WTC11 (cell line): Measurements from ENCODE around the gene ABHD16B. TPM values are rescaled to one million over a fixed set of nuclear protein-coding genes. Genes with fewer than 3 reads are reported as not detected.
A peak's percentile ranks its signal among the peaks of the same experiment; 100 is the strongest.

ENCODE experiments used
- ATAC-seq: fragments of 200-7000 bp; cut with Tn5 transposase; 2 replicates; pipeline ENCODE4 v1.10.0; 2021; ENCODE audit warnings: mild to moderate bottlenecking, moderate library complexity
- CTCF ChIA-PET: fragments of 300-600 bp; sonication (Branson Sonifier 250); formaldehyde crosslinking; loops from one replicate; lab custom pipeline; 2021; ENCODE audit warnings: antibody characterized with exemption; lab: Charles Lee
- POLR2A ChIA-PET: fragments of 350-600 bp; sonication (Branson Sonifier 250); formaldehyde crosslinking; loops from one replicate; lab custom pipeline; 2021; ENCODE audit warnings: antibody characterized with exemption; lab: Charles Lee
- DNase-seq: peaks from one replicate; pipeline ENCODE4 v3.0.0; 2021; ENCODE audit warnings: low spot score
- H3K27ac Mint-ChIP-seq: 2 replicates; pipeline ENCODE4 v1.8.0; 2021; ENCODE audit warnings: mixed read lengths
- H3K27me3 Mint-ChIP-seq: 2 replicates; pipeline ENCODE4 v1.8.0; 2021; ENCODE audit warnings: low read depth, mild to moderate bottlenecking, moderate library complexity, mixed read lengths
- H3K36me3 Mint-ChIP-seq: 2 replicates; pipeline ENCODE4 v1.8.0; 2021; ENCODE audit warnings: mixed read lengths
- H3K4me1 Mint-ChIP-seq: 2 replicates; pipeline ENCODE4 v1.8.0; 2022; ENCODE audit warnings: mixed read lengths
- H3K4me3 Mint-ChIP-seq: 2 replicates; pipeline ENCODE4 v1.8.0; 2021; ENCODE audit warnings: mild to moderate bottlenecking, moderate library complexity, mixed read lengths
- H3K9me3 Mint-ChIP-seq: 2 replicates; pipeline ENCODE4 v1.8.0; 2021; ENCODE audit warnings: mixed read lengths
- CREM ChIP-seq: sonication (generic); formaldehyde crosslinking; IDR thresholded peaks from 2 replicates; pipeline ENCODE4 v1.8.1; 2022; ENCODE audit warnings: mild to moderate bottlenecking, missing genetic modification reagents, moderate library complexity
- JUN ChIP-seq: sonication (generic); formaldehyde crosslinking; IDR thresholded peaks from 2 replicates; pipeline ENCODE4 v1.8.0; 2023; ENCODE audit warnings: mild to moderate bottlenecking, missing genetic modification reagents
- MLX ChIP-seq: sonication (generic); formaldehyde crosslinking; IDR thresholded peaks from 2 replicates; pipeline ENCODE4 v1.8.1; 2023; ENCODE audit warnings: mild to moderate bottlenecking, missing genetic modification reagents, moderate library complexity
- PRRX2 ChIP-seq: fragments of 250-450 bp; sonication (Bioruptor Pico); IDR thresholded peaks from 2 replicates; pipeline ENCODE4 v1.8.0; 2021; ENCODE audit warnings: mild to moderate bottlenecking
- SMAD3 ChIP-seq: sonication (generic); formaldehyde crosslinking; IDR thresholded peaks from 2 replicates; pipeline ENCODE4 v1.8.0; 2022; ENCODE audit warnings: missing genetic modification reagents, mild to moderate bottlenecking, borderline replicate concordance
- SP1 ChIP-seq: sonication (generic); formaldehyde crosslinking; conservative IDR thresholded peaks from 2 replicates; pipeline ENCODE4 v1.8.1; 2022; ENCODE audit warnings: missing genetic modification reagents
- TEAD1 ChIP-seq: sonication (generic); formaldehyde crosslinking; IDR thresholded peaks from 2 replicates; pipeline ENCODE4 v1.8.0; 2022; ENCODE audit warnings: mild to moderate bottlenecking, missing genetic modification reagents
- USF2 ChIP-seq: sonication (generic); formaldehyde crosslinking; IDR thresholded peaks from 2 replicates; pipeline ENCODE4 v1.8.1; 2023; ENCODE audit warnings: mild to moderate bottlenecking, missing genetic modification reagents, moderate library complexity
- ZBTB43 ChIP-seq: sonication (generic); formaldehyde crosslinking; IDR thresholded peaks from 2 replicates; pipeline ENCODE4 v1.8.1; 2023; ENCODE audit warnings: mild to moderate bottlenecking, missing genetic modification reagents
- ZNF423 ChIP-seq: fragments of 250-450 bp; sonication (Bioruptor Pico); IDR thresholded peaks from 2 replicates; pipeline ENCODE4 v2.1.2; 2022; ENCODE audit warnings: mild to moderate bottlenecking, moderate library complexity
- ZNF512 ChIP-seq: sonication (generic); formaldehyde crosslinking; IDR thresholded peaks from 2 replicates; pipeline ENCODE4 v1.8.1; 2022; ENCODE audit warnings: missing genetic modification reagents, borderline replicate concordance
- total RNA-seq: library from RNA; stranded (reverse); gene quantifications from 3 replicates; pipeline ENCODE4 v1.2.3, GENCODE V29; 2021
- TF ChIP-seq, protein P1 (sequence below): sonication (generic); formaldehyde crosslinking; IDR thresholded peaks from 2 replicates; pipeline ENCODE4 v1.8.0; 2022; ENCODE audit warnings: mild to moderate bottlenecking, missing genetic modification reagents
- TF ChIP-seq, protein P2 (sequence below): sonication (generic); formaldehyde crosslinking; IDR thresholded peaks from 2 replicates; pipeline ENCODE4 v1.8.0; 2023; ENCODE audit warnings: mild to moderate bottlenecking, missing genetic modification reagents
- TF ChIP-seq, protein P3 (sequence below): sonication (generic); formaldehyde crosslinking; conservative IDR thresholded peaks from 2 replicates; pipeline ENCODE4 v1.8.1; 2022; ENCODE audit warnings: mild to moderate bottlenecking, missing genetic modification reagents

Gene ABHD16B
- total RNA-seq, 1 experiment from 2014 or later, result 0.11 TPM

DNA sequence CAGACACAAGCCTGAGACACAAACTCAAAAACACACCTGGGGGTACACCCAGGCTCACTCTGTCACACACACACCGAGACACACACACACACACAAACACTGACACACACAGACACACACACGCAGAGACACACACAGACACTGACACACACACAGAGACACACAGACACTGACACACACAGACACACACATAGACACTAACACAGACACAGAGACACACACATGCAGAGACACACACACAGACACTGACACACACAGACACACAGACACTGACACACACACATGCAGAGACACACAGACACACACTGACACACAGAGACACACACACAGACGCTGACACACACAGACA lies 14.4 kb upstream of the ABHD16B start:
- ChIA-PET CTCF (interaction anchor here (0.6 to 3.0 kb wide), 5 partner anchors 8 to 309 kb away, joined by 3 to 19 read pairs (median 15); partner anchors contain the start of genes PTK6 and TPD52L2), POLR2A (interaction anchor here (0.5 to 1.4 kb wide), 4 partner anchors 11 to 1486 kb away, joined by 4 to 22 read pairs (median 5); partner anchors contain the start of gene TPD52L2)
- Mint-ChIP-seq H3K27me3 (no peaks in the 10 kb centered on the region; the same call in none of the 2 replicates), H3K27ac (no peak overlapping the region), H3K4me3 (no peak overlapping the region), H3K36me3 (no peaks in the 10 kb centered on the region), H3K9me3 (no peaks in the 10 kb centered on the region), H3K4me1 (peaks cover 24% of the 10 kb centered on the region)
- ATAC-seq, result no peak
- DNase-seq, result no peak
- TF ChIP-seq PRRX2 (no peak), ZBTB43 (CRISPR knock-in tag) (peak; percentile 86; the same call in 1 of the 2 replicates), JUN (CRISPR knock-in tag) (no peak)

GRCh38 chr20:63847237-63848002 lies 13.9 kb upstream of the ABHD16B start:
- peak; percentile 67 for ATAC-seq
- TF ChIP-seq MLX (CRISPR knock-in tag) (no peak), CREM (CRISPR knock-in tag) (0 out of 2 replicates have a peak, but pooled peaks have one; percentile 57), ZNF423 (CRISPR knock-in tag) (peak; percentile 86; the same call in 1 of the 2 replicates), TEAD1 (CRISPR knock-in tag) (peak; percentile 18; the same call in 1 of the 2 replicates), ZBTB43 (CRISPR knock-in tag) (peak; percentile 84), SP1 (CRISPR knock-in tag) (0 out of 2 replicates have a peak, but pooled peaks have one; percentile 41), USF2 (CRISPR knock-in tag) (0 out of 2 replicates have a peak, but pooled peaks have one; percentile 12), SMAD3 (CRISPR knock-in tag) (0 out of 2 replicates have a peak, but pooled peaks have one; percentile 18), ZNF512 (CRISPR knock-in tag) (no peak)
- TF ChIP-seq, protein P1, sequence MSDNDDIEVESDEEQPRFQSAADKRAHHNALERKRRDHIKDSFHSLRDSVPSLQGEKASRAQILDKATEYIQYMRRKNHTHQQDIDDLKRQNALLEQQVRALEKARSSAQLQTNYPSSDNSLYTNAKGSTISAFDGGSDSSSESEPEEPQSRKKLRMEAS, result peak; percentile 68
- TF ChIP-seq, protein P2, sequence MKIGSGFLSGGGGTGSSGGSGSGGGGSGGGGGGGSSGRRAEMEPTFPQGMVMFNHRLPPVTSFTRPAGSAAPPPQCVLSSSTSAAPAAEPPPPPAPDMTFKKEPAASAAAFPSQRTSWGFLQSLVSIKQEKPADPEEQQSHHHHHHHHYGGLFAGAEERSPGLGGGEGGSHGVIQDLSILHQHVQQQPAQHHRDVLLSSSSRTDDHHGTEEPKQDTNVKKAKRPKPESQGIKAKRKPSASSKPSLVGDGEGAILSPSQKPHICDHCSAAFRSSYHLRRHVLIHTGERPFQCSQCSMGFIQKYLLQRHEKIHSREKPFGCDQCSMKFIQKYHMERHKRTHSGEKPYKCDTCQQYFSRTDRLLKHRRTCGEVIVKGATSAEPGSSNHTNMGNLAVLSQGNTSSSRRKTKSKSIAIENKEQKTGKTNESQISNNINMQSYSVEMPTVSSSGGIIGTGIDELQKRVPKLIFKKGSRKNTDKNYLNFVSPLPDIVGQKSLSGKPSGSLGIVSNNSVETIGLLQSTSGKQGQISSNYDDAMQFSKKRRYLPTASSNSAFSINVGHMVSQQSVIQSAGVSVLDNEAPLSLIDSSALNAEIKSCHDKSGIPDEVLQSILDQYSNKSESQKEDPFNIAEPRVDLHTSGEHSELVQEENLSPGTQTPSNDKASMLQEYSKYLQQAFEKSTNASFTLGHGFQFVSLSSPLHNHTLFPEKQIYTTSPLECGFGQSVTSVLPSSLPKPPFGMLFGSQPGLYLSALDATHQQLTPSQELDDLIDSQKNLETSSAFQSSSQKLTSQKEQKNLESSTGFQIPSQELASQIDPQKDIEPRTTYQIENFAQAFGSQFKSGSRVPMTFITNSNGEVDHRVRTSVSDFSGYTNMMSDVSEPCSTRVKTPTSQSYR (CRISPR knock-in tag), result peak; percentile 36
- TF ChIP-seq, protein P3, sequence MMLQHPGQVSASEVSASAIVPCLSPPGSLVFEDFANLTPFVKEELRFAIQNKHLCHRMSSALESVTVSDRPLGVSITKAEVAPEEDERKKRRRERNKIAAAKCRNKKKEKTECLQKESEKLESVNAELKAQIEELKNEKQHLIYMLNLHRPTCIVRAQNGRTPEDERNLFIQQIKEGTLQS, result no peak
- Mint-ChIP-seq H3K4me3 (no peak overlapping the region), H3K27ac (no peak overlapping the region), H3K4me1 (peaks cover 24% of the 10 kb centered on the region), H3K36me3 (no peaks in the 10 kb centered on the region), H3K9me3 (no peaks in the 10 kb centered on the region), H3K27me3 (no peaks in the 10 kb centered on the region; the same call in none of the 2 replicates)
- CTCF ChIA-PET, result interaction anchor here (0.7 to 3.0 kb wide), 12 partner anchors 9 to 309 kb away, joined by 3 to 19 read pairs (median 8); partner anchors contain the start of genes PRPF6, PTK6 and TPD52L2
- peak; percentile 75 for DNase-seq
- POLR2A ChIA-PET, result interaction anchor here (1.1 to 1.6 kb wide), 5 partner anchors 8 to 72 kb away, joined by 5 to 22 read pairs (median 7); partner anchors contain the start of gene TPD52L2
